ENCODE results near the gene ADIPOR2.

ADIPOR2 gene

DNA sequence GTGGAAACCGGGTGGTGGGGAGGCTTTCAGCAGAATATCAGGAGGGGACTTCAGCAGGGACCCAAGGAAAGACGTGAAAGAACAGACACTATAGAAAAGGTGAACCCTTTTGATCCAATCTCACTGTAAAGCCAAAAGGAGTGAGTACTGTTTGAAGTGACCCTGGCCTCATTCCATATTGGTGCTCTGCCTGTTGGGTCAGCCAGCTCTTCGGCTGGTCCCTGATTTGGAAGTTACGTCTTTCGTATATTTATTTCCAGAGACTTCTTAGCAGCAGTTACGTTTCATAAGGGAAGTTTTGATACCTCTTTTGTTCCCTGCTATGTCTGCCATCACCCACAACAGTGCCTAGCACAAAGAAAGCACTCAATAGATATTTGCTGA lies 39.9 kb upstream of the ADIPOR2 start:
- no peak for TF ChIP-seq EZH2 (IDR thresholded peaks at IDR 0.05; ENCODE audit: borderline replicate concordance, low read depth, low read length, severe bottlenecking)
- H3K27me3 ChIP-seq (ENCODE audit: insufficient read depth, low read length, poor library complexity): peaks cover 11% of the 10 kb centered on the region
- no peak overlapping the region for H2AFZ ChIP-seq (ENCODE audit: low read depth, low read length)
- H3K9me3 ChIP-seq (ENCODE audit: insufficient read depth, low read length, severe bottlenecking): no peaks in the 10 kb centered on the region
- H4K20me1 ChIP-seq (ENCODE audit: insufficient read depth, low read length): no peaks in the 10 kb centered on the region
- no peak overlapping the region for H3K4me2 ChIP-seq (ENCODE audit: insufficient read depth, low read length)
- ATAC-seq (ENCODE audit: insufficient read depth, low read depth) (no peak), DNase-seq (no peak)
- no peaks in the 10 kb centered on the region for H3K36me3 ChIP-seq (ENCODE audit: insufficient read depth, low read length)
- H3K4me3 ChIP-seq (ENCODE audit: low read depth in 1 of 2, low read length in 2 of 2): no peak overlapping the region
- no peak overlapping the region for H3K9ac ChIP-seq (ENCODE audit: low read depth, low read length)
- no peaks in the 10 kb centered on the region for H3K4me1 ChIP-seq (ENCODE audit: insufficient read depth, low read length)
- no peak overlapping the region for H3K27ac ChIP-seq (ENCODE audit: low read length)
- H3K79me2 ChIP-seq (ENCODE audit: insufficient read depth, low read length): no peaks in the 10 kb centered on the region

DNA sequence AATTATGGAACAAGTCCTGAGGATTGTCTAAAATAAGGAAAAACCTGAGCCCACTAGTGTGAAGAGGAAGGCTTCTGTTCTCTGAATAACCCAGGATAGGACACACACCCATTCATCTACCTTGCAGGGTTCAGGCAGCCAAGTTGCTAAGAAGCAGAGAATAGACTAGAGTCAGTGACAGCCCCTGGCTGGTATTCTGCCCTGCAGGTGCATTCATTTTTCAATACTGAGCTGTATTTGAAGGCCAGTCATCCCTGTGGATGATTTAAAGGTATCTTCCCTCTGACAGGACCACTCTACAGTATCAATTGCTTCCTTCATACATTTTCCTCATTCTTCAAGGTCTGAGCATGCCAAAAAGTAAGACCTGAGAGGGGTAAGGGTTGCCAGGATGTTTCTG lies 38.9 kb upstream of the ADIPOR2 start:
- no peak overlapping the region for H3K9ac ChIP-seq (ENCODE audit: low read depth, low read length)
- no peaks in the 10 kb centered on the region for H4K20me1 ChIP-seq (ENCODE audit: insufficient read depth, low read length)
- no peak overlapping the region for H3K4me3 ChIP-seq (ENCODE audit: low read depth in 1 of 2, low read length in 2 of 2)
- H3K27me3 ChIP-seq (ENCODE audit: insufficient read depth, low read length, poor library complexity): peaks cover 11% of the 10 kb centered on the region
- ATAC-seq (ENCODE audit: insufficient read depth, low read depth) (no peak), DNase-seq (no peak)
- H3K36me3 ChIP-seq (ENCODE audit: insufficient read depth, low read length): no peaks in the 10 kb centered on the region
- TF ChIP-seq, protein P1, sequence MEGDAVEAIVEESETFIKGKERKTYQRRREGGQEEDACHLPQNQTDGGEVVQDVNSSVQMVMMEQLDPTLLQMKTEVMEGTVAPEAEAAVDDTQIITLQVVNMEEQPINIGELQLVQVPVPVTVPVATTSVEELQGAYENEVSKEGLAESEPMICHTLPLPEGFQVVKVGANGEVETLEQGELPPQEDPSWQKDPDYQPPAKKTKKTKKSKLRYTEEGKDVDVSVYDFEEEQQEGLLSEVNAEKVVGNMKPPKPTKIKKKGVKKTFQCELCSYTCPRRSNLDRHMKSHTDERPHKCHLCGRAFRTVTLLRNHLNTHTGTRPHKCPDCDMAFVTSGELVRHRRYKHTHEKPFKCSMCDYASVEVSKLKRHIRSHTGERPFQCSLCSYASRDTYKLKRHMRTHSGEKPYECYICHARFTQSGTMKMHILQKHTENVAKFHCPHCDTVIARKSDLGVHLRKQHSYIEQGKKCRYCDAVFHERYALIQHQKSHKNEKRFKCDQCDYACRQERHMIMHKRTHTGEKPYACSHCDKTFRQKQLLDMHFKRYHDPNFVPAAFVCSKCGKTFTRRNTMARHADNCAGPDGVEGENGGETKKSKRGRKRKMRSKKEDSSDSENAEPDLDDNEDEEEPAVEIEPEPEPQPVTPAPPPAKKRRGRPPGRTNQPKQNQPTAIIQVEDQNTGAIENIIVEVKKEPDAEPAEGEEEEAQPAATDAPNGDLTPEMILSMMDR (IDR thresholded peaks at IDR 0.05; ENCODE audit: borderline replicate concordance, extremely low read depth, low read length, poor library complexity, severe bottlenecking): no peak
- TF ChIP-seq EZH2 (IDR thresholded peaks at IDR 0.05; ENCODE audit: borderline replicate concordance, low read depth, low read length, severe bottlenecking): no peak
- no peaks in the 10 kb centered on the region for H3K4me1 ChIP-seq (ENCODE audit: insufficient read depth, low read length)
- no peaks in the 10 kb centered on the region for H3K79me2 ChIP-seq (ENCODE audit: insufficient read depth, low read length)
- no peaks in the 10 kb centered on the region for H3K9me3 ChIP-seq (ENCODE audit: insufficient read depth, low read length, severe bottlenecking)
- no peak overlapping the region for H3K4me2 ChIP-seq (ENCODE audit: insufficient read depth, low read length)
- no peak overlapping the region for H2AFZ ChIP-seq (ENCODE audit: low read depth, low read length)
- no peak overlapping the region for H3K27ac ChIP-seq (ENCODE audit: low read length)

DNA sequence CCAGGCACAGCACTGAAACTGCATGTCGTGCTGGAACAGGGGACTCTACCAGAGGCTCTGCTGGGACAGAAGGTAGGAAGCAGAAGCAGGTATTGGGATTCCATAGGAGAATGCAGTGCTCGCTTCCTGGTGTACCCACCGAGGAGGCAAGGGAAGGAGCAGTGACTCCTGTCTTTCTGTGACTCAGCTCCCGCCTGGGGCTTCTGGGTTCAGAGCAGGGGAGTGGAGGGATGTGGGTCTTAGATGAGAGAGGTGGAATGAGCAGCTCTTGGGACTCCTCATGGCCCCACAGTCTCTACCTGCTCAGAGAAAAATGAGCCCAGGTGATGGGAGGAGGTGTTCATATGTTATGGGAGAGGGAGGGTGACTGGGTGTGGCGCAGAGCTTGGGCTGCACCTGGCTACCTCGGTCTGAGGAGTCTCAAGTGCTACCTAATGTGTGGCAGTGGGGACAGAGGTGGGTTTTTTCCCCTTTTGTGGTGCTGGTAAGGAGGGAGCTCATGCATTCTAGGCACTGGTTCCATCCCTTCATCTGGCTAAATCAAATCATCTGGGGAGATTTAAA lies 35.6 kb upstream of the ADIPOR2 start:
- no peaks in the 10 kb centered on the region for H4K20me1 ChIP-seq (ENCODE audit: insufficient read depth, low read length)
- H3K27ac ChIP-seq (ENCODE audit: low read length): no peak overlapping the region
- H3K9ac ChIP-seq (ENCODE audit: low read depth, low read length): no peak overlapping the region
- no peak for DNase-seq
- no peak for ATAC-seq (ENCODE audit: insufficient read depth, low read depth)
- H3K9me3 ChIP-seq (ENCODE audit: insufficient read depth, low read length, severe bottlenecking): no peaks in the 10 kb centered on the region
- H3K4me3 ChIP-seq (ENCODE audit: low read depth in 1 of 2, low read length in 2 of 2): no peak overlapping the region
- H3K27me3 ChIP-seq (ENCODE audit: insufficient read depth, low read length, poor library complexity): peaks cover 7% of the 10 kb centered on the region
- TF ChIP-seq, protein P1 (IDR thresholded peaks at IDR 0.05; ENCODE audit: borderline replicate concordance, extremely low read depth, low read length, poor library complexity, severe bottlenecking): no peak
- no peak for TF ChIP-seq EZH2 (IDR thresholded peaks at IDR 0.05; ENCODE audit: borderline replicate concordance, low read depth, low read length, severe bottlenecking)
- H3K4me2 ChIP-seq (ENCODE audit: insufficient read depth, low read length): no peak overlapping the region
- no peaks in the 10 kb centered on the region for H3K79me2 ChIP-seq (ENCODE audit: insufficient read depth, low read length)
- H3K36me3 ChIP-seq (ENCODE audit: insufficient read depth, low read length): no peaks in the 10 kb centered on the region
- H3K4me1 ChIP-seq (ENCODE audit: insufficient read depth, low read length): no peaks in the 10 kb centered on the region
- no peak overlapping the region for H2AFZ ChIP-seq (ENCODE audit: low read depth, low read length)

DNA sequence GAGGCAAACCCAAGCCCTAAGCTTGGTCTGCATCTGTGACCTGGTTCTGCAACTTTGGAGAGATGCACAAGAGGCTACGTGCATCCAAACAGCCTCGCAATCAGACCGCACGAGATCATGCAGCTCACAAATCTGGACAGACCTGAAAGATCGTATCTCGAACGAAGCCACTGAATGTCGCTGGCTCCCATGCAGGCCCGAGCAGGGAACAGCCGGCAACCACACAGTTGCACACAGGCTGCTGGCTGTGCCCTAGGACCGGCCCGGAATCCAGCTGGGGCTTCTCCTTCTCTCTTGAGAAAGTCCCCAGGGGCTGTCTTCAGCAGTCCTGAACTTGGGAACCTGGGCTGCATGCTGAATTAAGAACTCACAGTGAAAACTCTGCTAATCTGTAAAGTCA lies 34.0 kb upstream of the ADIPOR2 start:
- ATAC-seq (ENCODE audit: insufficient read depth, low read depth) (no peak), DNase-seq (no peak)
- H3K27me3 ChIP-seq (ENCODE audit: insufficient read depth, low read length, poor library complexity): peaks cover 7% of the 10 kb centered on the region
- H3K9me3 ChIP-seq (ENCODE audit: insufficient read depth, low read length, severe bottlenecking): no peaks in the 10 kb centered on the region
- H2AFZ ChIP-seq (ENCODE audit: low read depth, low read length): no peak overlapping the region
- H3K36me3 ChIP-seq (ENCODE audit: insufficient read depth, low read length): no peaks in the 10 kb centered on the region
- H3K4me1 ChIP-seq (ENCODE audit: insufficient read depth, low read length): peaks cover 4% of the 10 kb centered on the region
- no peaks in the 10 kb centered on the region for H4K20me1 ChIP-seq (ENCODE audit: insufficient read depth, low read length)
- H3K4me3 ChIP-seq (ENCODE audit: low read depth in 1 of 2, low read length in 2 of 2): no peak overlapping the region
- H3K4me2 ChIP-seq (ENCODE audit: insufficient read depth, low read length): no peak overlapping the region
- no peak overlapping the region for H3K9ac ChIP-seq (ENCODE audit: low read depth, low read length)
- TF ChIP-seq, protein P1 (IDR thresholded peaks at IDR 0.05; ENCODE audit: borderline replicate concordance, extremely low read depth, low read length, poor library complexity, severe bottlenecking): no peak
- TF ChIP-seq EZH2 (IDR thresholded peaks at IDR 0.05; ENCODE audit: borderline replicate concordance, low read depth, low read length, severe bottlenecking): no peak
- H3K27ac ChIP-seq (ENCODE audit: low read length): no peak overlapping the region
- H3K79me2 ChIP-seq (ENCODE audit: insufficient read depth, low read length): no peaks in the 10 kb centered on the region

Measured in DND-41 (cell line).